Tibial nerve (tissue), 4 donors: ENCODE data around the gene AFF2.

ENCODE experiments used
- EP300 ChIP-seq, 2 donors: sonication (generic); formaldehyde crosslinking; IDR thresholded peaks; one replicate each; pipeline ENCODE4 v1.6.1; 2017; ENCODE audit warnings: antibody characterized with exemption in 2 of 2, mild to moderate bottlenecking in 1 of 2
- POLR2A ChIP-seq, 2 donors: fragments of 450-650 bp; IDR thresholded peaks; one replicate each; pipeline ENCODE4 v1.6.1; 2017; ENCODE audit warnings: antibody characterized with exemption in 2 of 2, mild to moderate bottlenecking in 2 of 2, moderate library complexity in 2 of 2
- TF ChIP-seq, protein P1 (sequence below), 5 experiments: fragments of 200-600 bp in 3 of 5; fragments of 450-650 bp in 2 of 5; sonication (generic) in 3 of 5; IDR thresholded peaks; one replicate each; pipeline ENCODE4 v1.5.1; 2016 to 2019; ENCODE audit warnings: antibody characterized with exemption in 5 of 5, mild to moderate bottlenecking in 3 of 5, moderate library complexity in 2 of 5

DNA sequence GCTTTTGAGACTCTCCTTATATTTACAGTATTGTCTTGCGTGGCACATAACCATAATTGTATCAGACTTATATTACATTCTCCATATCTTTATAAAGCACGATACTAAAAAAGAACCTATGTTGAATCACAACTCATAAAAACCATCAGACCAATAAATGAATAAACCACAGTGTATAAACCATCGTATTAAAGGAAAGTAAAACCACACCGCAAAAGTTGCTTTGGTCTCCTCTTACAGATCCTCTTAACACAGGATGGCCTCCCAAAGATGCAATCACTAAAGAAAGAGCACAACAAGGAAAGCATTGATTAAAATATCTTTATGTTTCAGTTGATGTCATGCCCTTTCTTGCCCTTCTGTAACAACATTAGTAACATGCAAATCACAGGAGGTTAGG lies 437.9 kb downstream of the AFF2 start:
- TF ChIP-seq, protein P1, sequence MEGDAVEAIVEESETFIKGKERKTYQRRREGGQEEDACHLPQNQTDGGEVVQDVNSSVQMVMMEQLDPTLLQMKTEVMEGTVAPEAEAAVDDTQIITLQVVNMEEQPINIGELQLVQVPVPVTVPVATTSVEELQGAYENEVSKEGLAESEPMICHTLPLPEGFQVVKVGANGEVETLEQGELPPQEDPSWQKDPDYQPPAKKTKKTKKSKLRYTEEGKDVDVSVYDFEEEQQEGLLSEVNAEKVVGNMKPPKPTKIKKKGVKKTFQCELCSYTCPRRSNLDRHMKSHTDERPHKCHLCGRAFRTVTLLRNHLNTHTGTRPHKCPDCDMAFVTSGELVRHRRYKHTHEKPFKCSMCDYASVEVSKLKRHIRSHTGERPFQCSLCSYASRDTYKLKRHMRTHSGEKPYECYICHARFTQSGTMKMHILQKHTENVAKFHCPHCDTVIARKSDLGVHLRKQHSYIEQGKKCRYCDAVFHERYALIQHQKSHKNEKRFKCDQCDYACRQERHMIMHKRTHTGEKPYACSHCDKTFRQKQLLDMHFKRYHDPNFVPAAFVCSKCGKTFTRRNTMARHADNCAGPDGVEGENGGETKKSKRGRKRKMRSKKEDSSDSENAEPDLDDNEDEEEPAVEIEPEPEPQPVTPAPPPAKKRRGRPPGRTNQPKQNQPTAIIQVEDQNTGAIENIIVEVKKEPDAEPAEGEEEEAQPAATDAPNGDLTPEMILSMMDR (IDR thresholded peaks at IDR 0.05): no peak
- TF ChIP-seq POLR2A (IDR thresholded peaks at IDR 0.05) (no peak), EP300 (IDR thresholded peaks at IDR 0.05) (no peak)
